Smooth muscle cell of the brain vasculature (primary cell): ENCODE measurements around the gene DNAJC7.

Source experiments
- DNase-seq: peaks from one replicate; pipeline ENCODE4 v3.0.0-alpha.2; 2012; ENCODE audit warnings: low read depth, low spot score

The DNAJC7 gene

GRCh38 chr17:42016941-42017865 is at the start of gene DNAJC7:
Gene DNAJC7, minus strand, starts transcription at chr17:42017439. Its CDS starts 23 bp downstream, at chr17:42017416.
- peak; percentile 73 for DNase-seq

- no peak for DNase-seq
These were observed 48.0 kb upstream of the DNAJC7 start for GRCh38 chr17:42065201-42065600.

GRCh38 chr17:42062681-42063080 is 45.4 kb upstream of the DNAJC7 start:
- no peak for DNase-seq

GRCh38 chr17:42061646-42062487 is 44.6 kb upstream of the DNAJC7 start:
- DNase-seq, result no peak

- no peak for DNase-seq
These were observed 43.0 kb upstream of the DNAJC7 start for GRCh38 chr17:42060231-42060630.

GRCh38 chr17:42059815-42060214 is 42.6 kb upstream of the DNAJC7 start:
- DNase-seq, result no peak

- no peak for DNase-seq
These were observed 40.8 kb upstream of the DNAJC7 start for GRCh38 chr17:42058063-42058462.

- no peak for DNase-seq
These were observed 39.4 kb upstream of the DNAJC7 start for GRCh38 chr17:42056635-42057034.

- DNase-seq, result no peak
These were observed 38.3 kb upstream of the DNAJC7 start for GRCh38 chr17:42055496-42055895.

GRCh38 chr17:42055027-42055426 is 37.8 kb upstream of the DNAJC7 start:
- no peak for DNase-seq

- no peak for DNase-seq
These were observed 36.7 kb upstream of the DNAJC7 start for GRCh38 chr17:42053731-42054500.

GRCh38 chr17:42052346-42052877 is 35.2 kb upstream of the DNAJC7 start:
- no peak for DNase-seq

- no peak for DNase-seq
These were observed 34.4 kb upstream of the DNAJC7 start for GRCh38 chr17:42051645-42052044.

GRCh38 chr17:42051013-42051400 is 33.8 kb upstream of the DNAJC7 start:
- no peak for DNase-seq

GRCh38 chr17:42050393-42051012 is 33.3 kb upstream of the DNAJC7 start, which contains the start of gene C17orf113:
Gene C17orf113, minus strand, starts transcription at chr17:42050601. Its CDS starts 7,225 bp downstream, at chr17:42043376.
- no peak for DNase-seq

GRCh38 chr17:42049834-42050392 is 32.7 kb upstream of the DNAJC7 start:
- no peak for DNase-seq

GRCh38 chr17:42047343-42047742 is 30.1 kb upstream of the DNAJC7 start:
- DNase-seq, result no peak

GRCh38 chr17:42045719-42046118 is 28.5 kb upstream of the DNAJC7 start:
- no peak for DNase-seq

- no peak for DNase-seq
These were observed 25.5 kb upstream of the DNAJC7 start for GRCh38 chr17:42042598-42043319.

GRCh38 chr17:42041619-42042018 is 24.4 kb upstream of the DNAJC7 start:
- DNase-seq, result no peak
